Daoy (cell line): ENCODE results near the gene GALNT8. TPM values are rescaled to one million over a fixed set of nuclear protein-coding genes. Genes with fewer than 3 reads are reported as not detected.
"Not testable (repeated sequence)": the region's sequence is repeated elsewhere in the genome, so short reads cannot be mapped to it uniquely, and the experiment has no call there.

Source experiments
- DNase-seq: peaks from one replicate; pipeline ENCODE4 v3.0.0-alpha.2; 2015; ENCODE audit warnings: low read depth
- total RNA-seq: library from RNA; depleted of rRNA; stranded (reverse); fragments of >200 nt; shearing (Covaris generic); gene quantifications from 2 replicates; pipeline ENCODE4 v1.2.3, GENCODE V29; 2014; rRNA removed

Gene GALNT8, protein sequence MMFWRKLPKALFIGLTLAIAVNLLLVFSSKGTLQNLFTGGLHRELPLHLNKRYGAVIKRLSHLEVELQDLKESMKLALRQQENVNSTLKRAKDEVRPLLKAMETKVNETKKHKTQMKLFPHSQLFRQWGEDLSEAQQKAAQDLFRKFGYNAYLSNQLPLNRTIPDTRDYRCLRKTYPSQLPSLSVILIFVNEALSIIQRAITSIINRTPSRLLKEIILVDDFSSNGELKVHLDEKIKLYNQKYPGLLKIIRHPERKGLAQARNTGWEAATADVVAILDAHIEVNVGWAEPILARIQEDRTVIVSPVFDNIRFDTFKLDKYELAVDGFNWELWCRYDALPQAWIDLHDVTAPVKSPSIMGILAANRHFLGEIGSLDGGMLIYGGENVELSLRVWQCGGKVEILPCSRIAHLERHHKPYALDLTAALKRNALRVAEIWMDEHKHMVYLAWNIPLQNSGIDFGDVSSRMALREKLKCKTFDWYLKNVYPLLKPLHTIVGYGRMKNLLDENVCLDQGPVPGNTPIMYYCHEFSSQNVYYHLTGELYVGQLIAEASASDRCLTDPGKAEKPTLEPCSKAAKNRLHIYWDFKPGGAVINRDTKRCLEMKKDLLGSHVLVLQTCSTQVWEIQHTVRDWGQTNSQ
- total RNA-seq, result 3.0 and 6.8 TPM in 2 replicates

DNA sequence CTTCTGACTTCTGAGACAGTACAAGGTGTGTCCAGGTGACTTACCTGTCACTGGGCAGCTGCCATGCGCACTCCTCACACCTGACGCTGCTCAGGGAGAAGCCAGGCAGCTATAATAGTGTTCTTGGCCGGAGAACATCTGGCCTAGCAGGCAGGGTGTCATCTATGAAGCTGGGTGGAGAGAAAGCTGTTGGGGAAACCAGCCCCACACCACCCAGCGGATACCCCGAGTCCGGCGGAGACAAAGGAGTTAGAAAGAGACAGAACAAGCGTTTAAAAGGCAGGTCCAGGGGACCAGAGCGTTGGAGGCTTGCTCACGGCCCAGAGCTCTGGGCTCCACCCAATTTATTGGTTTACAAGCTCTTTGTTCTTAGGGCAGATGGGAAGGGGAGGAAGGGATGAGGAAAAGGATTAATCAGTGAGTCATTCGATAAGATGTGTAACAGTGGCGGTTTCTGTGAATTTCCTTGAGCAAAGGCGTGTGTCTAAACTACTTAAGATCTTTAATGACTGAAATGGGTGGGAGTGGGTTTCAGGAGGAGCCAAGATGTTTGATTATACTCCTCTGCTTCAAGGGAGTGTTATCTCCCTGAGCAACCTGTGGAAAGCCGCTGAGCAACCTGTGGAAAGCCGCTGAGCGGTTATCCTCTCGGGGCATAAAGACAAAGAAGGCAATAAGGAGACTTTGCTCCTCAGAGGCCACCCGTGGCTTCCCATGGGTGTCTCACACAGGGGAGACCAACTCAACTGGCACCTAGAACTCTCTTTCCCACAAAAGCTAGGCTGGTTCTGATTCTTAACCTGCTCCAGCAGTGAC, at the start of gene GALNT8:
GALNT8 (plus strand) TSS at position 580 of the 816 bp plus-strand sequence. CDS start 278 bp downstream, outside the sequence.
- peak; percentile 32 for DNase-seq

- DNase-seq, result no peak
Measured at GRCh38 chr12:4679711-4680110, 40.5 kb upstream of the GALNT8 start.

DNA sequence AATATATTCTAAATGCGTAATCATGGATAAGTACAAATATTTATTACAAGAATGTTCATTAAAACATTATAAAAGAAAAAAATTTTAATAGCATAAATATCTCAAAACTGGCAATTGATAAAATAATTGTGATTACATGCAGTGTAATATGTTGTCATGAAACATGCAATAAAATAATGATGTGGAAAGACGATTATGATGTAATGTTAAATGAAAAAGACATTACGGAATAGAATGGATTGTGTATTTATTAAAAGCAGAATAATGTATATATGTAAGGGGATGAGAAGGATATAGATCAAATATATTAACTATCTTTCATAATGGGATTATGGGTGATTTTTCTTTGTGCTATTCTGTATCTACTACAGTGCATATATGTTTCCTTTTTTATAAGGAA, 38.5 kb upstream of the GALNT8 start:
- no peak for DNase-seq

- DNase-seq, result no peak
Measured at GRCh38 chr12:4685317-4685716, 34.9 kb upstream of the GALNT8 start.

- no peak for DNase-seq
Measured at GRCh38 chr12:4690760-4691159, 29.4 kb upstream of the GALNT8 start.

DNA sequence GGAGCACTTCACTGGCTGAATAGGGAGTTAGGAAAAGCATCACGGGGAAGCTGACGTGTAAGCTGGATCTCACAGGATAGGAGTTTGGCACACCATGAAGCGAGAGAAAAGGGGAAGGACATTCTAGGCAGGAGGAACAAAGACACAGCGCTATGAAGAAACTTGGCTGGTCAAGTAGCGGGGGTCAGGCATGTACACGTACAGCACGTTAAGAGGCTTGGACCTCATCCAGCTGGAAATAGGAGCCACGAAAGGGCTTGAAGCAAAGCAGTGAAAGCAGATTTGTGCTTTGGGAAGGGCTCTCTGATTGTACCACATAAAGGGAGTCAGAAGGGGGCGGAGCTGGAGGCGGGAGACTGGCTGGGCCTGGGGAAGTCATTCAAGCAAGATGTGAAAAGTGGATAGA, 19.6 kb upstream of the GALNT8 start:
- no peak for DNase-seq

DNA sequence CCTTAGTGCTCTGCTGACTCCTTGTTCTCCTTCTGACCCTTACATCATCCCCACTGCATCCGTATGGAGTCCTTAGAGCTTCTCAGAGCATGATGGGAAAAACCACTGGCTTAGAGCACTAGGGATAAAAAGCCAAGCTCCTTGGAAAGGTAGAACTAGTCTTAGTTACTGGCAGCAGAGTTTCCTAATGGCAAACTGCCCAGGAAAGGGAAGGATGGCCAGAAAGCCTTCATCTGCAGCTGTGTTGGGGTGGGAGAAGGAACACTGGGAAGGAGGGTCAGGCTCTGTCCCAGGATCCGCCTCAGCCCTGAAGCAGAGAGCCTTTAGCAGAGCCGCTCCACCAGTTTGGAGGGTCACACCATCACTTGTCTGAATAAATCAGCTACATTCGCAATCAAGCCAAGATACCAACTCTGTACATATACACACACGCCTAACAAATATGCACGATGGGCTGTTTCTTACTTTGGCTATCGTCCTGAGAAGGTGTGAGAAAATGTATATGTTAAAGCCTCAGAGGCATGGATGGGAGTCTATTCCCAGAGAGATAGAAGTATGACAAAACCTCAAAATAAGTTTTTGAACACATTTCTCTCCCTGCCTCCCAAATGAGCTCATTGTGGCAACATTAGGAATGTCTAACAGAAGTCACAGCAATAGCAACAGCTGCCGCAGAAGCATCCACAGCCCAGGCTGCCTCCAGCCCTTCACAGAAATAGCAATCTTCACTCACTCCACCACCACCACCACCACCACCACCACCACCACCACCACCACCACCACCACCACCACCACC, 18.6 kb upstream of the GALNT8 start:
- no peak for DNase-seq

DNA sequence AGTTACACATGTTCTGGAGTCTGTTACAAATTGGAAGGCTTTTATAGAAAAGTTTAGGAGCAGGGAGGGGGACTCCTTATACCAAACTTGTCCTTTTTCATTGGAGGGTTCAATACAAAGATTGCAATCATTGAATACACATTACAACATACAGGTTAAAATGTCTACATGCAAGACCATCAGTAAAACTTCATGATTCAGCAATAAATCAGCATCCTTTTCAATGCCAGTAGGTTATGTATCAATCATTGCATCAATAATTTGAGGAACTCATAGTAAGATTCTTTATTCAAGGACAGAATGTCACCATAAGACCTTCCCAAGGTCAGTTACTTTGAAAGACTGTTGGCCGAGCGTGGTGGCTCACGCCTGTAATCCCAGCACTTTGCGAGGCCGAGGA, 16.5 kb upstream of the GALNT8 start:
- no peak for DNase-seq

- DNase-seq, result no peak
Measured at GRCh38 chr12:4705824-4706223, 14.4 kb upstream of the GALNT8 start.

- DNase-seq, result no peak
Measured at GRCh38 chr12:4707306-4707705, 12.9 kb upstream of the GALNT8 start.

GRCh38 chr12:4710113-4710512, 10.1 kb upstream of the GALNT8 start:
- DNase-seq, result no peak

GRCh38 chr12:4714879-4715278, 5.3 kb upstream of the GALNT8 start:
- no peak for DNase-seq

DNA sequence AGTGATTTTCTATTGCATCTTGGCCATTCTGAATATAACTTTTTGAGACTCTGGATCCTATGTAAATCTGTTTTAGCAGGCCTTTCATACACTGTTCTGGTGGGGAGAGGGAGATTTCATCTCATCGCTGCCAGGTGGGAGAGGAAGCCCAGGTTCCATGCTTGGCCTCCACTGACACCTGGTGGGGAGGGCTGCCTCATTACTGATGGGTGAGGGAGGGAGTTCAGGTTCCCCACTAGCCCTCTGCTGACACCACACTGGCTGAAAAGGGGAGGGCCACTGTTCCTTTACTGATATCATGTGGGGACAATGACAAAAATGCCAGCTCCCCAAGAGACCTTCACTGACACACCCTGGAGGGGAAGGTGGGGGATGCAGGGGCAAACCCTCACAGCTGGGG, 2.4 kb upstream of the GALNT8 start:
- no peak for DNase-seq

GRCh38 chr12:4720637-4720995, 416 bp downstream of the GALNT8 start:
- DNase-seq, result no peak

- DNase-seq, result not testable (repeated sequence)
Measured at GRCh38 chr12:4721587-4721986, 1.4 kb downstream of the GALNT8 start.

DNA sequence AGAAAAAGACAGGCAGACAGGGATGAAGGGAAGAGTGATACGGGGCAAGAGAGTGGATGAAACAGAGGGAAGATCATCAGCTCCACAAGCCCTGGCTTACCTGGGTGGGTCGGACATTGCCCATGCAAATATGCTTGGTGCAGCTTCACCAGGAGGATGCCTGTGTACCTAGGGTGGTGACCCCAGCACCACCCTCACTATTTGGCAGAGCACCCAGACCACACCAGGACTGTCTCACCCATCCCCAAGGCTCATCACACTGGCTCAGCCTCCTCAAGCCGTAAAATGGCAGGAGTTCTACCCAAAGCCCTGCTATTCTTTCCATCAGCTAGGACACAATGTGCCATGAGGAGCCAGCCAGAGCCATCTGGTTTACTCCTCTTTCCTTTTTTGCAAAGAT, 3.0 kb downstream of the GALNT8 start:
- no peak for DNase-seq

DNA sequence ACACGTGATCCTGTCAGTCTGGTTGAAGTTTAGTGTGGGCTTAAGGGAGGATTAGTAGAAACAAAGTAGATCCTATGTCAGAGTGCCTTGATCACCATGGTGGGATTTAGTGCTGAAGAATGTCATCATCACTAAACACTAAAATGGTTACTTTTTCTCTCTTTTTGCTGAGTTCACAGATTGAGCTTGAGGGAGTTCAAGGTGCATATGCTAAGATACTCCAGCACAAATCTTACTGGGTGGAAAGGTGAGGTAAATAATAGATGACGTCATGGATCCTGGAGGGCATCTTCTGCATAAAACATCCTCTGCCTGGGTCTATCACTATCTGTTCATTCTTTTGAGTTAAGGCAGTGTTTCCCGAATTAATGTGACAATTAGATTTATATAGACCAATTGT, 4.9 kb downstream of the GALNT8 start:
- DNase-seq, result no peak

DNA sequence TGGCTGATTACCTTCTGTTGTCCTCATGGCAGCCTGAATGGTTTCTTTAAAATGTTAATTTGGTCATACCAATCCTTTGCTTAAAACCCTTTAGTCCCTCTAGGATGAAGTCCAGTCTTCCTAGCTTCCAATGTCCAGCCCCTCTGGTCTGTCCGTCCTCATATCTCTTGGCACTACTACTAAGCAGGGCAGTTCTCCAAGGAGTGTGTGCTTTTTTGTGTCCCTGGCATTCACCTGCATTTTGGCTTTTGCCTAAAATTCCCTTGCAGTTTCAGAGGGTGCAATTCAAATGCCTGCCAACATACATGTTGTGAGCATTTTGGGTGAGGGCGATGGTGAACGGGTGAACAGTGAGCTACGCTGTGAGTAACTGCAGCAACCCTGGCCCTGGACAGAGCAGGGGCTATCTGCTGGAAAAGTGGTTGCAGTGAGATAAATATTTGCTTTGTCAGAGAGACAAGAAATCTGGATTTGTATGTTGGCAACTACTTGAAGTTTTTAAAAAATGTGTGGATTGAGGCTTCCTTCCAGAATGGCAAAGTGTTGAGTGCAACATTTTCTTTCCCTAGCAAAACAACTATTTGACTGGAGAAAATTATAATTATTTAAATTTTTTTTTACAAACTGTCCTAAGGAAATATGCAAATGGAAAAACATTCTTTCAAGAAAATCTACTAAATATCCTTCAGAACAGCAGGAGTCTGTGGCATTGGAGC, 14.6 kb downstream of the GALNT8 start:
- DNase-seq, result no peak

DNA sequence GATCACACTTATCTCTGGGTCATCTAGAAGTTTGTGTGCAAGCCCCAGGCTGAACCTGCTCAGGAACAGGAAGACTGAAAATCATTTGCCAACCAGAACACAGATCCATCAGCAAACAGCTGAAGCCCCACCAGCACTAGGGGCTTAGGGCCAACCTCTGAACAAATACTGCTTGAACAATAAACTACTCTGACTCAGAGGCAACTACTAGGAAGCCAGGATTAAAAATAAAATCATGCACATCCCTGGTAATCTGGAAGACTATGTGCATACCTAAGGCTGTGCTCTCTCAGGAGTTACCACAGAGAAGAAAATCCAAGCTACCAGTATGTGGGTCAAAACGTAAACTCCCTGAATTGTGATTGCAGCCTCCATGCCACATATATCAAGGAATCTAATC, 15.9 kb downstream of the GALNT8 start:
- no peak for DNase-seq

GRCh38 chr12:4738541-4738940, 18.3 kb downstream of the GALNT8 start:
- DNase-seq, result no peak

GRCh38 chr12:4742416-4742970, 22.3 kb downstream of the GALNT8 start:
- peak; percentile 22 for DNase-seq
